HL-60 (cell line): Measurements from ENCODE around the gene PCP4.

Experiments used
- DNase-seq, 2 experiments: peaks; one replicate each; pipeline ENCODE4 v3.0.0-alpha.2; 2010 to 2020; ENCODE audit warnings: low read depth in 1 of 2, low spot score in 1 of 2
- H3K27ac ChIP-seq: fragments of 250-450 bp; sonication (Bioruptor Pico); replicated peaks from 2 replicates; pipeline ENCODE4 v1.5.1; 2020; ENCODE audit warnings: mild to moderate bottlenecking, moderate library complexity
- H3K27me3 ChIP-seq: fragments of 250-450 bp; sonication (Bioruptor Pico); 2 replicates; pipeline ENCODE4 v1.5.1; 2021; ENCODE audit warnings: mild to moderate bottlenecking, moderate library complexity; ENCODE audit not compliant: insufficient read depth, poor library complexity, severe bottlenecking
- H3K4me3 ChIP-seq: replicated peaks from 2 replicates; pipeline ENCODE4 v1.5.1; 2011; ENCODE audit warnings: mild to moderate bottlenecking, control low read depth, low read length; ENCODE audit not compliant: insufficient read depth
- GABPA ChIP-seq: IDR thresholded peaks from 2 replicates; pipeline ENCODE4 v1.6.1; 2012; ENCODE audit warnings: low read depth
- POLR2AphosphoS5 ChIP-seq: IDR thresholded peaks from 2 replicates; pipeline ENCODE4 v1.6.1; 2012; ENCODE audit warnings: low read depth
- SPI1 ChIP-seq: IDR thresholded peaks from 2 replicates; pipeline ENCODE4 v1.6.1; 2012; ENCODE audit warnings: low read depth, mild to moderate bottlenecking, borderline replicate concordance
- TF ChIP-seq, protein P1 (sequence below): IDR thresholded peaks from 2 replicates; pipeline ENCODE4 v1.6.1; 2012; ENCODE audit warnings: low read depth; ENCODE audit not compliant: insufficient replicate concordance
- TF ChIP-seq, protein P2 (sequence below): IDR thresholded peaks from one replicate; pipeline ENCODE4 v1.5.1; 2011; ENCODE audit warnings: low read length, control low read depth, inconsistent platforms; ENCODE audit not compliant: insufficient read depth

PCP4 gene

GRCh38 chr21:39976800-39977199 lies 109.6 kb downstream of the PCP4 start:
- Histone ChIP-seq H3K27ac (no peak overlapping the region), H3K27me3 (peaks cover 4% of the 10 kb centered on the region), H3K4me3 (no peak overlapping the region)
- DNase-seq = no peak
- TF ChIP-seq GABPA = no peak
- no peak for TF ChIP-seq SPI1
- TF ChIP-seq, protein P1, sequence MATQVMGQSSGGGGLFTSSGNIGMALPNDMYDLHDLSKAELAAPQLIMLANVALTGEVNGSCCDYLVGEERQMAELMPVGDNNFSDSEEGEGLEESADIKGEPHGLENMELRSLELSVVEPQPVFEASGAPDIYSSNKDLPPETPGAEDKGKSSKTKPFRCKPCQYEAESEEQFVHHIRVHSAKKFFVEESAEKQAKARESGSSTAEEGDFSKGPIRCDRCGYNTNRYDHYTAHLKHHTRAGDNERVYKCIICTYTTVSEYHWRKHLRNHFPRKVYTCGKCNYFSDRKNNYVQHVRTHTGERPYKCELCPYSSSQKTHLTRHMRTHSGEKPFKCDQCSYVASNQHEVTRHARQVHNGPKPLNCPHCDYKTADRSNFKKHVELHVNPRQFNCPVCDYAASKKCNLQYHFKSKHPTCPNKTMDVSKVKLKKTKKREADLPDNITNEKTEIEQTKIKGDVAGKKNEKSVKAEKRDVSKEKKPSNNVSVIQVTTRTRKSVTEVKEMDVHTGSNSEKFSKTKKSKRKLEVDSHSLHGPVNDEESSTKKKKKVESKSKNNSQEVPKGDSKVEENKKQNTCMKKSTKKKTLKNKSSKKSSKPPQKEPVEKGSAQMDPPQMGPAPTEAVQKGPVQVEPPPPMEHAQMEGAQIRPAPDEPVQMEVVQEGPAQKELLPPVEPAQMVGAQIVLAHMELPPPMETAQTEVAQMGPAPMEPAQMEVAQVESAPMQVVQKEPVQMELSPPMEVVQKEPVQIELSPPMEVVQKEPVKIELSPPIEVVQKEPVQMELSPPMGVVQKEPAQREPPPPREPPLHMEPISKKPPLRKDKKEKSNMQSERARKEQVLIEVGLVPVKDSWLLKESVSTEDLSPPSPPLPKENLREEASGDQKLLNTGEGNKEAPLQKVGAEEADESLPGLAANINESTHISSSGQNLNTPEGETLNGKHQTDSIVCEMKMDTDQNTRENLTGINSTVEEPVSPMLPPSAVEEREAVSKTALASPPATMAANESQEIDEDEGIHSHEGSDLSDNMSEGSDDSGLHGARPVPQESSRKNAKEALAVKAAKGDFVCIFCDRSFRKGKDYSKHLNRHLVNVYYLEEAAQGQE = no peak
- TF ChIP-seq, protein P2, sequence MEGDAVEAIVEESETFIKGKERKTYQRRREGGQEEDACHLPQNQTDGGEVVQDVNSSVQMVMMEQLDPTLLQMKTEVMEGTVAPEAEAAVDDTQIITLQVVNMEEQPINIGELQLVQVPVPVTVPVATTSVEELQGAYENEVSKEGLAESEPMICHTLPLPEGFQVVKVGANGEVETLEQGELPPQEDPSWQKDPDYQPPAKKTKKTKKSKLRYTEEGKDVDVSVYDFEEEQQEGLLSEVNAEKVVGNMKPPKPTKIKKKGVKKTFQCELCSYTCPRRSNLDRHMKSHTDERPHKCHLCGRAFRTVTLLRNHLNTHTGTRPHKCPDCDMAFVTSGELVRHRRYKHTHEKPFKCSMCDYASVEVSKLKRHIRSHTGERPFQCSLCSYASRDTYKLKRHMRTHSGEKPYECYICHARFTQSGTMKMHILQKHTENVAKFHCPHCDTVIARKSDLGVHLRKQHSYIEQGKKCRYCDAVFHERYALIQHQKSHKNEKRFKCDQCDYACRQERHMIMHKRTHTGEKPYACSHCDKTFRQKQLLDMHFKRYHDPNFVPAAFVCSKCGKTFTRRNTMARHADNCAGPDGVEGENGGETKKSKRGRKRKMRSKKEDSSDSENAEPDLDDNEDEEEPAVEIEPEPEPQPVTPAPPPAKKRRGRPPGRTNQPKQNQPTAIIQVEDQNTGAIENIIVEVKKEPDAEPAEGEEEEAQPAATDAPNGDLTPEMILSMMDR = no peak
- no peak for TF ChIP-seq POLR2AphosphoS5
